Tibial artery (tissue), 4 donors: ENCODE results near the gene CERS5.
"Not testable (repeated sequence)": the region's sequence is repeated elsewhere in the genome, so short reads cannot be mapped to it uniquely, and the experiment has no call there.

Experiments used
- DNase-seq, 2 donors: peaks; one replicate each; pipeline ENCODE4 v3.0.0-alpha.2; 2019
- H3K27ac ChIP-seq, 2 donors: fragments of 200-600 bp; sonication (generic) in 1 of 2; 1 replicate in 1 of 2; 2 replicates in 1 of 2; pipeline ENCODE4 v1.5.1; 2018 to 2019; ENCODE audit warnings: mild to moderate bottlenecking in 1 of 2
- H3K27me3 ChIP-seq, 2 donors: fragments of 200-600 bp; sonication (generic) in 1 of 2; one replicate each; pipeline versions ENCODE4 v1.5.1 to v1.6.0; 2016 to 2019
- H3K36me3 ChIP-seq, 3 donors: fragments of 200-600 bp; sonication (generic) in 2 of 3; one replicate each; pipeline ENCODE4 v1.5.1; 2016 to 2019; ENCODE audit warnings: mild to moderate bottlenecking in 2 of 3
- H3K4me1 ChIP-seq, 4 donors: fragments of 200-600 bp; sonication (generic) in 2 of 4; 1 replicate in 3 of 4; 2 replicates in 1 of 4; pipeline ENCODE4 v1.5.1; 2016 to 2019
- H3K4me3 ChIP-seq, 2 donors: fragments of 200-600 bp; sonication (generic) in 1 of 2; 1 replicate in 1 of 2; 2 replicates in 1 of 2; pipeline ENCODE4 v1.5.1; 2018 to 2019; ENCODE audit warnings: mild to moderate bottlenecking in 2 of 2
- H3K9me3 ChIP-seq, 3 donors: fragments of 200-600 bp; sonication (generic) in 1 of 3; one replicate each; pipeline ENCODE4 v1.5.1; 2016 to 2019
- CTCF ChIP-seq, 2 experiments: fragments of 200-600 bp in 1 of 2; fragments of 450-650 bp in 1 of 2; IDR thresholded peaks; one replicate each; pipeline ENCODE4 v1.5.1; 2017 to 2019; ENCODE audit warnings: antibody characterized with exemption in 2 of 2, mild to moderate bottlenecking in 1 of 2, moderate library complexity in 1 of 2
- intact Hi-C: fragments of 100-400 bp; cut with DNase I; formaldehyde crosslinking; loops from one replicate; pipeline ENCODE4 v1.15.0; 2023; ENCODE audit warnings: low total_unique reads

Gene CERS5

GRCh38 chr12:50151047-50151687 lies 16.0 kb downstream of the CERS5 start:
- Histone ChIP-seq H3K4me1 (peaks cover 0 to 9% (median 0%) of the 10 kb centered on the region in 4 donors), H3K27ac (no peak overlapping the region), H3K27me3 (no peaks in the 10 kb centered on the region), H3K36me3 (peaks cover 3 to 5% (median 4%) of the 10 kb centered on the region in 3 donors), H3K9me3 (no peaks in the 10 kb centered on the region), H3K4me3 (no peak overlapping the region)
- intact Hi-C loops = no loop called here
- no peak for DNase-seq
- TF ChIP-seq CTCF (IDR thresholded peaks at IDR 0.05) = no peak

GRCh38 chr12:50149311-50149710 lies 17.9 kb downstream of the CERS5 start:
- no peak for TF ChIP-seq CTCF (IDR thresholded peaks at IDR 0.05)
- H3K27me3 ChIP-seq = no peaks in the 10 kb centered on the region
- peaks cover 3 to 5% (median 4%) of the 10 kb centered on the region in 3 donors for H3K36me3 ChIP-seq
- H3K27ac ChIP-seq = no peak overlapping the region
- no peak for DNase-seq
- no peaks in the 10 kb centered on the region for H3K9me3 ChIP-seq
- intact Hi-C loops = no loop called here
- no peak overlapping the region for H3K4me3 ChIP-seq
- peaks cover 0 to 14% (median 5%) of the 10 kb centered on the region in 4 donors for H3K4me1 ChIP-seq

- H3K27me3 ChIP-seq, DNase-seq, H3K9me3 ChIP-seq, H3K4me3 ChIP-seq, H3K27ac ChIP-seq, H3K36me3 ChIP-seq, intact Hi-C loops: not testable (repeated sequence)
- peaks cover 0 to 14% (median 5%) of the 10 kb centered on the region in 4 donors for H3K4me1 ChIP-seq
Observed at GRCh38 chr12:50148011-50148410, 19.2 kb downstream of the CERS5 start.

GRCh38 chr12:50147281-50147680 lies 19.9 kb downstream of the CERS5 start:
- Histone ChIP-seq H3K27ac (no peak overlapping the region), H3K4me3 (no peak overlapping the region), H3K36me3 (peaks cover 0 to 14% (median 7%) of the 10 kb centered on the region in 3 donors), H3K27me3 (no peaks in the 10 kb centered on the region), H3K4me1 (peaks cover 0 to 14% (median 5%) of the 10 kb centered on the region in 4 donors), H3K9me3 (no peaks in the 10 kb centered on the region)
- intact Hi-C loops = no loop called here
- no peak for TF ChIP-seq CTCF (IDR thresholded peaks at IDR 0.05)
- DNase-seq = no peak

- Histone ChIP-seq H3K27ac (no peak overlapping the region), H3K9me3 (no peaks in the 10 kb centered on the region), H3K36me3 (peaks cover 13 to 29% (median 16%) of the 10 kb centered on the region in 3 donors), H3K27me3 (no peaks in the 10 kb centered on the region), H3K4me1 (peaks cover 0 to 14% (median 5%) of the 10 kb centered on the region in 4 donors), H3K4me3 (no peak overlapping the region)
- DNase-seq = no peak
- intact Hi-C loops = no loop called here
- TF ChIP-seq CTCF (IDR thresholded peaks at IDR 0.05) = no peak
Observed at GRCh38 chr12:50145439-50145838, 21.7 kb downstream of the CERS5 start.

- H3K36me3 ChIP-seq = peaks cover 15 to 41% (median 34%) of the 10 kb centered on the region in 3 donors
- H3K27me3 ChIP-seq = no peaks in the 10 kb centered on the region
- no peak overlapping the region for H3K4me3 ChIP-seq
- intact Hi-C loops = no loop called here
- H3K4me1 ChIP-seq = peaks cover 0 to 9% (median 4%) of the 10 kb centered on the region in 4 donors
- H3K27ac ChIP-seq = no peak overlapping the region
- H3K9me3 ChIP-seq = no peaks in the 10 kb centered on the region
- no peak for DNase-seq
- TF ChIP-seq CTCF (IDR thresholded peaks at IDR 0.05) = no peak
Observed at GRCh38 chr12:50142993-50143392, 24.2 kb downstream of the CERS5 start.
